H1 (cell line): ENCODE measurements around the gene CFAP298. TPM values are rescaled to one million over a fixed set of nuclear protein-coding genes. Genes with fewer than 3 reads are reported as not detected.

Experiments
- CTCF ChIA-PET: fragments of 300-600 bp; sonication (Branson Sonifier 250); formaldehyde crosslinking; loops from one replicate; lab custom pipeline; 2021; ENCODE audit not compliant: partially characterized antibody; lab: Charles Lee
- POLR2A ChIA-PET: fragments of 300-600 bp; sonication (Branson Sonifier 250); formaldehyde crosslinking; loops from one replicate; lab custom pipeline; 2021; ENCODE audit warnings: inconsistent platforms; ENCODE audit not compliant: partially characterized antibody; lab: Charles Lee
- DNase-seq, 2 experiments: peaks; one replicate each; pipeline versions ENCODE4 v3.0.0 to v3.0.0-alpha.2; 2010 to 2022; ENCODE audit warnings: low spot score in 2 of 2, low read depth in 1 of 2, mixed read lengths in 1 of 2
- FAIRE-seq: peaks from 2 replicates; lab custom pipeline; 2011; peaks lifted over from hg19 to GRCh38; lab: Jason Lieb, UNC
- H2AFZ ChIP-seq: 2 replicates; pipeline ENCODE4 v1.8.1; 2012; ENCODE audit warnings: low read length, inconsistent platforms
- H2AK5ac ChIP-seq: 2 replicates; pipeline ENCODE4 v1.6.1; 2013; ENCODE audit warnings: low read depth, low read length
- H2BK120ac ChIP-seq: replicated peaks from 2 replicates; pipeline ENCODE3; 2013; ENCODE audit warnings: low read depth, low read length, inconsistent platforms
- H2BK12ac ChIP-seq: 2 replicates; pipeline ENCODE4 v1.6.1; 2013; ENCODE audit warnings: low read depth, low read length
- H2BK15ac ChIP-seq: 2 replicates; pipeline ENCODE4 v1.6.1; 2013; ENCODE audit warnings: low read length
- H2BK20ac ChIP-seq: 2 replicates; pipeline ENCODE4 v1.6.1; 2013; ENCODE audit warnings: low read length
- H2BK5ac ChIP-seq: 2 replicates; pipeline ENCODE4 v1.6.1; 2013; ENCODE audit warnings: low read depth, low read length
- H3K14ac ChIP-seq: 2 replicates; pipeline ENCODE4 v1.6.1; 2013; ENCODE audit warnings: inconsistent platforms; ENCODE audit not compliant: insufficient read length
- H3K18ac ChIP-seq: 2 replicates; pipeline ENCODE4 v1.6.1; 2013; ENCODE audit warnings: low read length; ENCODE audit errors: extremely low read depth
- H3K23ac ChIP-seq: 2 replicates; pipeline ENCODE4 v1.6.1; 2013; ENCODE audit warnings: inconsistent platforms; ENCODE audit not compliant: insufficient read length
- H3K23me2 ChIP-seq: 2 replicates; pipeline ENCODE4 v1.6.1; 2013; ENCODE audit warnings: low read depth, low read length
- H3K27ac ChIP-seq: 2 replicates; pipeline ENCODE4 v1.6.1; 2011; ENCODE audit warnings: low read depth, low read length, inconsistent platforms
- H3K27me3 ChIP-seq, 4 experiments: replicated peaks in 1 of 4; 1 replicate in 1 of 4; 2 replicates in 3 of 4; pipeline versions ENCODE4 v1.6.1 to v1.8.1; 2011 to 2013; ENCODE audit warnings: low read length in 3 of 4, mild to moderate bottlenecking in 3 of 4, inconsistent platforms in 2 of 4, mixed read lengths in 2 of 4, moderate library complexity in 1 of 4; ENCODE audit not compliant: control insufficient read depth in 3 of 4, insufficient read depth in 3 of 4; ENCODE audit errors: extremely low read depth in 1 of 4
- H3K36me3 ChIP-seq, 4 experiments: 2 replicates each; pipeline versions ENCODE4 v1.6.1 to v1.8.1; 2011 to 2013; ENCODE audit warnings: mild to moderate bottlenecking in 4 of 4, low read length in 3 of 4, moderate library complexity in 2 of 4, control low read depth in 1 of 4, inconsistent platforms in 1 of 4; ENCODE audit not compliant: insufficient read depth in 4 of 4, control insufficient read depth in 2 of 4
- H3K4ac ChIP-seq: replicated peaks from 2 replicates; pipeline ENCODE3; 2013; ENCODE audit warnings: low read length, low read depth, mixed read lengths, inconsistent platforms; ENCODE audit not compliant: insufficient read length
- H3K4me1 ChIP-seq, 4 experiments: replicated peaks in 1 of 4; 1 replicate in 1 of 4; 2 replicates in 3 of 4; pipeline versions ENCODE4 v1.6.1 to v1.8.1; 2011 to 2013; ENCODE audit warnings: low read length in 3 of 4, inconsistent platforms in 2 of 4, mixed read lengths in 1 of 4; ENCODE audit not compliant: insufficient read depth in 4 of 4, control insufficient read depth in 3 of 4
- H3K4me2 ChIP-seq, 2 experiments: 2 replicates each; pipeline versions ENCODE4 v1.6.1 to v1.8.1; 2011 to 2013; ENCODE audit warnings: low read depth in 2 of 2, low read length in 2 of 2, control low read depth in 1 of 2, inconsistent platforms in 1 of 2, mild to moderate bottlenecking in 1 of 2; ENCODE audit not compliant: insufficient read depth in 1 of 2
- H3K4me3 ChIP-seq, 4 experiments: fragments of 200-600, 300-600 bp in 1 of 4; sonication (generic), shearing (Covaris generic), sonication (Bioruptor Twin) in 1 of 4; 2 replicates each; pipeline versions ENCODE4 v1.5.1 to v1.8.1; 2011 to 2016; ENCODE audit warnings: low read length in 4 of 4, low read depth in 3 of 4, control low read depth in 2 of 4, inconsistent platforms in 2 of 4, mild to moderate bottlenecking in 2 of 4, mixed read lengths in 1 of 4, moderate library complexity in 1 of 4; ENCODE audit not compliant: insufficient read depth in 2 of 4; ENCODE audit errors: extremely low read depth in 1 of 4
- H3K56ac ChIP-seq: replicated peaks from 2 replicates; pipeline ENCODE3; 2013; ENCODE audit warnings: low read depth, mild to moderate bottlenecking, mixed read lengths, low read length, inconsistent platforms; ENCODE audit not compliant: insufficient read length
- H3K79me1 ChIP-seq: 2 replicates; pipeline ENCODE4 v1.6.1; 2013; ENCODE audit warnings: low read depth, low read length, control low read depth
- H3K79me2 ChIP-seq, 2 experiments: 2 replicates each; pipeline versions ENCODE4 v1.6.1 to v1.8.1; 2012 to 2013; ENCODE audit warnings: low read length in 2 of 2, mild to moderate bottlenecking in 2 of 2, inconsistent platforms in 1 of 2; ENCODE audit not compliant: insufficient read depth in 2 of 2, control insufficient read depth in 1 of 2
- H3K9ac ChIP-seq, 4 experiments: replicated peaks in 1 of 4; 1 replicate in 1 of 4; 2 replicates in 3 of 4; pipeline versions ENCODE4 v1.6.1 to v1.8.1; 2011 to 2013; ENCODE audit warnings: low read depth in 3 of 4, low read length in 3 of 4, control low read depth in 2 of 4, mild to moderate bottlenecking in 2 of 4, moderate library complexity in 2 of 4, inconsistent platforms in 1 of 4; ENCODE audit errors: extremely low read depth in 1 of 4
- H3K9me3 ChIP-seq, 2 experiments: 2 replicates each; pipeline versions ENCODE4 v1.6.1 to v1.8.1; 2012 to 2013; ENCODE audit warnings: mild to moderate bottlenecking in 2 of 2, moderate library complexity in 2 of 2, control low read depth in 1 of 2, inconsistent platforms in 1 of 2, low read depth in 1 of 2, low read length in 1 of 2, mixed read lengths in 1 of 2; ENCODE audit not compliant: insufficient read depth in 2 of 2
- H4K20me1 ChIP-seq, 2 experiments: replicated peaks in 1 of 2; 2 replicates each; pipeline versions ENCODE3 to v1.8.1; 2011 to 2013; ENCODE audit warnings: inconsistent platforms in 2 of 2, low read length in 2 of 2, mild to moderate bottlenecking in 1 of 2; ENCODE audit not compliant: insufficient read depth in 2 of 2, control insufficient read depth in 1 of 2
- H4K5ac ChIP-seq: 2 replicates; pipeline ENCODE4 v1.6.1; 2013; ENCODE audit warnings: low read length, low read depth, mixed read lengths, inconsistent platforms; ENCODE audit not compliant: insufficient read length
- H4K8ac ChIP-seq: 2 replicates; pipeline ENCODE4 v1.8.0; 2013; ENCODE audit warnings: mild to moderate bottlenecking, moderate library complexity, low read length, inconsistent platforms; ENCODE audit not compliant: insufficient read depth; ENCODE audit errors: extremely low read depth
- H4K91ac ChIP-seq: replicated peaks from 2 replicates; pipeline ENCODE3; 2013; ENCODE audit warnings: low read length, mixed read lengths, inconsistent platforms; ENCODE audit not compliant: insufficient read length
- E2F6 ChIP-seq: IDR thresholded peaks from 2 replicates; pipeline ENCODE4 v1.6.1; 2012; ENCODE audit warnings: inconsistent platforms
- KDM4A ChIP-seq: IDR thresholded peaks from one replicate; pipeline ENCODE4 v1.7.1; 2012; ENCODE audit warnings: low read depth, mild to moderate bottlenecking, moderate library complexity, low read length, inconsistent platforms; ENCODE audit not compliant: severe bottlenecking
- KDM5A ChIP-seq: fragments of 200-600 bp; IDR thresholded peaks from 2 replicates; pipeline ENCODE4 v1.7.1; 2012; ENCODE audit warnings: mild to moderate bottlenecking, low read length, inconsistent platforms, mixed read lengths
- SIN3A ChIP-seq, 2 experiments: IDR thresholded peaks in 1 of 2; conservative IDR thresholded peaks in 1 of 2; 2 replicates each; pipeline ENCODE4 v1.6.1; 2011 to 2012; ENCODE audit warnings: low read length in 2 of 2, improper control_type of control experiment in 1 of 2, low read depth in 1 of 2, mild to moderate bottlenecking in 1 of 2
- SIRT6 ChIP-seq: IDR thresholded peaks from one replicate; pipeline ENCODE4 v1.7.1; 2012; ENCODE audit warnings: low read length, inconsistent platforms
- TEAD4 ChIP-seq: IDR thresholded peaks from 2 replicates; pipeline ENCODE4 v1.6.1; 2012; ENCODE audit warnings: low read depth, low read length, inconsistent platforms, mixed read lengths
- WGBS, 2 experiments: shearing (Covaris generic) in 1 of 2; methylation state at CpG; one replicate each; pipeline versions ENCODE4 v1.1.6 to v1.1.7; 2013 to 2015; ENCODE audit warnings: low lambda C conversion rate in 2 of 2, mixed read lengths in 2 of 2, inconsistent platforms in 1 of 2, low coverage in 1 of 2, missing lambda C conversion rate in 1 of 2; ENCODE audit not compliant: insufficient replicate concordance in 2 of 2, insufficient coverage in 1 of 2, insufficient read length in 1 of 2; ENCODE audit errors: extremely low coverage in 1 of 2, missing lambda C conversion rate in 1 of 2; 5-methylcytosine and 5-hydroxymethylcytosine counted together
- polyA plus RNA-seq, 7 experiments: library from polyadenylated mRNA; depleted of rRNA in 3 of 7; stranded (reverse) in 5 of 7; unstranded in 2 of 7; fragments of >200 nt in 5 of 7; fragments of 200-250 nt in 2 of 7; gene quantifications; 1 replicate in 5 of 7; 2 replicates in 1 of 7; 4 replicates in 1 of 7; pipeline versions ENCODE4 v1.2.1 to v1.2.3, GENCODE V29; 2011 to 2013; ENCODE audit warnings: missing spikeins in 2 of 7, mixed read lengths in 2 of 7
- total RNA-seq: library from RNA; stranded (reverse); fragmentation: NEBNext Ultra II Directional; extraction: Animal tissue kit (Norgen Biotek cat#: 25700); gene quantifications from 2 replicates; pipeline ENCODE4 v1.2.1, GENCODE V29; 2021

Gene CFAP298
- total and polyA plus RNA-seq, 2 of the 8 experiments (the other 6 are each of a cell fraction or from before 2014, with no cell fraction given), result 43.0 to 68.1 TPM

GRCh38 chr21:32592929-32593502 lies 19.2 kb downstream of the CFAP298 start:
- ChIA-PET POLR2A (no interaction called here), CTCF (interaction anchor here (0.8 to 4.4 kb wide), 6 partner anchors 9 to 209 kb away, joined by 3 to 24 read pairs (median 3); no protein-coding TSS in a partner anchor)
- H3K18ac ChIP-seq, result no peak overlapping the region
- WGBS, 2 experiments, result 95% methylated on average over 10 of the region's 10 CpGs; no CpG with 5 or more reads in 1 of the 2 experiments
- no peak overlapping the region for H4K91ac ChIP-seq
- H3K14ac ChIP-seq, result no peak overlapping the region
- no peak overlapping the region for H2BK15ac ChIP-seq
- no peak overlapping the region for H3K4ac ChIP-seq
- H3K9ac ChIP-seq, result no peak overlapping the region
- no peaks in the 10 kb centered on the region for H3K9me3 ChIP-seq
- no peak overlapping the region for H2BK120ac ChIP-seq
- H2AK5ac ChIP-seq, result no peak overlapping the region
- FAIRE-seq (no peak), DNase-seq (no peak)
- H3K23me2 ChIP-seq, result no peaks in the 10 kb centered on the region
- H2BK20ac ChIP-seq, result no peak overlapping the region
- no peak overlapping the region for H3K23ac ChIP-seq
- H2BK5ac ChIP-seq, result no peak overlapping the region
- no peak overlapping the region for H4K5ac ChIP-seq
- no peaks in the 10 kb centered on the region for H4K20me1 ChIP-seq
- peaks cover 0 to 6% (median 0%) of the 10 kb centered on the region in 4 experiments; a peak in 1 of 8 replicates for H3K36me3 ChIP-seq
- no peak overlapping the region for H3K4me2 ChIP-seq
- H3K56ac ChIP-seq, result no peak overlapping the region
- no peak overlapping the region for H4K8ac ChIP-seq
- H3K4me1 ChIP-seq, result 0 out of 7 replicates have a peak, but pooled peaks cover 0 to 2% (median 0%) of the 10 kb centered on the region in 4 experiments
- H3K4me3 ChIP-seq, result no peak overlapping the region
- no peak overlapping the region for H3K27ac ChIP-seq
- no peaks in the 10 kb centered on the region for H3K79me2 ChIP-seq
- no peaks in the 10 kb centered on the region for H3K27me3 ChIP-seq
- H3K79me1 ChIP-seq, result no peaks in the 10 kb centered on the region
- H2BK12ac ChIP-seq, result 0 out of 2 replicates have a peak overlapping the region, but pooled peaks have one; percentile 27
- no peak overlapping the region for H2AFZ ChIP-seq
- TF ChIP-seq KDM4A, result no peak
- no peak for TF ChIP-seq TEAD4
- TF ChIP-seq KDM5A, result no peak
- no peak for TF ChIP-seq SIN3A (conservative IDR thresholded peaks at IDR 0.05 in 1 of 2, IDR thresholded peaks at IDR 0.05 in 1 of 2; ENCODE audit: low read depth in 1 of 2, low read length in 2 of 2)
- no peak for TF ChIP-seq SIRT6
- TF ChIP-seq E2F6, result no peak
- TF ChIP-seq, all 59 proteins: peak for 0
